ENCODE measurements around the gene DERL2. TPM values are rescaled to one million over a fixed set of nuclear protein-coding genes. Genes with fewer than 3 reads are reported as not detected.

The DERL2 gene
- total RNA-seq, 3 donors from 2014 or later, result 27.2 to 50.1 (median 41.6) TPM

- Histone ChIP-seq H3K27me3 (no peaks in the 10 kb centered on the region), H3K36me3 (no peaks in the 10 kb centered on the region), H3K27ac (no peak overlapping the region), H3K4me1 (no peaks in the 10 kb centered on the region), H3K4me3 (no peak overlapping the region), H3K9me3 (no peaks in the 10 kb centered on the region)
- intact Hi-C loops (cut with DNase I; ENCODE audit: low total_unique reads), result no loop called here
- DNase-seq (ENCODE audit: low spot score in 2 of 2), result no peak
- TF ChIP-seq CTCF (IDR thresholded peaks at IDR 0.05) (no peak), POLR2A (IDR thresholded peaks at IDR 0.05) (no peak), POLR2AphosphoS5 (IDR thresholded peaks at IDR 0.05) (no peak)
Observed at GRCh38 chr17:5522476-5522875, 36.5 kb upstream of the DERL2 start.

- Histone ChIP-seq H3K4me1 (no peaks in the 10 kb centered on the region), H3K27ac (no peak overlapping the region), H3K9me3 (no peaks in the 10 kb centered on the region), H3K36me3 (no peaks in the 10 kb centered on the region), H3K4me3 (no peak overlapping the region), H3K27me3 (no peaks in the 10 kb centered on the region)
- intact Hi-C loops (cut with DNase I; ENCODE audit: low total_unique reads), result no loop called here
- no peak for DNase-seq (ENCODE audit: low spot score in 2 of 2)
- TF ChIP-seq POLR2A (IDR thresholded peaks at IDR 0.05) (no peak), POLR2AphosphoS5 (IDR thresholded peaks at IDR 0.05) (no peak), CTCF (IDR thresholded peaks at IDR 0.05) (no peak)
Observed at GRCh38 chr17:5516060-5516792, 30.2 kb upstream of the DERL2 start.

GRCh38 chr17:5514976-5515375 is 29.0 kb upstream of the DERL2 start:
- intact Hi-C loops (cut with DNase I; ENCODE audit: low total_unique reads), result no loop called here
- H3K27me3 ChIP-seq, result no peaks in the 10 kb centered on the region
- DNase-seq (ENCODE audit: low spot score in 2 of 2), result no peak
- H3K36me3 ChIP-seq, result no peaks in the 10 kb centered on the region
- H3K9me3 ChIP-seq, result no peaks in the 10 kb centered on the region
- TF ChIP-seq POLR2AphosphoS5 (IDR thresholded peaks at IDR 0.05) (no peak), POLR2A (IDR thresholded peaks at IDR 0.05) (no peak), CTCF (IDR thresholded peaks at IDR 0.05) (no peak)
- H3K4me1 ChIP-seq, result no peaks in the 10 kb centered on the region
- H3K27ac ChIP-seq, result no peak overlapping the region
- H3K4me3 ChIP-seq, result no peak overlapping the region

GRCh38 chr17:5513628-5514027 is 27.6 kb upstream of the DERL2 start:
- H3K9me3 ChIP-seq, result no peaks in the 10 kb centered on the region
- H3K27ac ChIP-seq, result no peak overlapping the region
- H3K36me3 ChIP-seq, result no peaks in the 10 kb centered on the region
- DNase-seq (ENCODE audit: low spot score in 2 of 2), result no peak
- no peak for TF ChIP-seq POLR2A (IDR thresholded peaks at IDR 0.05)
- H3K4me3 ChIP-seq, result no peak overlapping the region
- no peaks in the 10 kb centered on the region for H3K27me3 ChIP-seq
- no peaks in the 10 kb centered on the region for H3K4me1 ChIP-seq
- intact Hi-C loops (cut with DNase I; ENCODE audit: low total_unique reads), result no loop called here

- Histone ChIP-seq H3K4me3 (no peak overlapping the region), H3K27ac (no peak overlapping the region), H3K36me3 (no peaks in the 10 kb centered on the region), H3K4me1 (no peaks in the 10 kb centered on the region), H3K27me3 (no peaks in the 10 kb centered on the region), H3K9me3 (no peaks in the 10 kb centered on the region)
- DNase-seq (ENCODE audit: low spot score in 2 of 2), result peak in 1 of 2 donors; percentile 22
- intact Hi-C loops (cut with DNase I; ENCODE audit: low total_unique reads), result no loop called here
- TF ChIP-seq POLR2AphosphoS5 (IDR thresholded peaks at IDR 0.05) (no peak), POLR2A (IDR thresholded peaks at IDR 0.05) (no peak), CTCF (IDR thresholded peaks at IDR 0.05) (no peak)
Observed at GRCh38 chr17:5511401-5512225, 25.6 kb upstream of the DERL2 start.

Data from breast epithelium (tissue), 4 donors.